HL-60/S4 treated with phorbol 12-myristate 13-acetate at 8.2 ng/mL for 4 days and 3 days (cell line): Measurements from ENCODE around the gene CFP.
"Not testable (repeated sequence)": the region's sequence is repeated elsewhere in the genome, so short reads cannot be mapped to it uniquely, and the experiment has no call there.

Source experiments
- in situ Hi-C: fragments of 300-500 bp; cut with MboI; formaldehyde crosslinking; loops from 2 replicates; pipeline ENCODE4 v1.15.0; 2022; ENCODE audit warnings: low sequenced_read_pairs

The CFP gene

GRCh38 chrX:47607091-47607490 lies 22.6 kb downstream of the CFP start:
- in situ Hi-C loops = no loop called here

DNA sequence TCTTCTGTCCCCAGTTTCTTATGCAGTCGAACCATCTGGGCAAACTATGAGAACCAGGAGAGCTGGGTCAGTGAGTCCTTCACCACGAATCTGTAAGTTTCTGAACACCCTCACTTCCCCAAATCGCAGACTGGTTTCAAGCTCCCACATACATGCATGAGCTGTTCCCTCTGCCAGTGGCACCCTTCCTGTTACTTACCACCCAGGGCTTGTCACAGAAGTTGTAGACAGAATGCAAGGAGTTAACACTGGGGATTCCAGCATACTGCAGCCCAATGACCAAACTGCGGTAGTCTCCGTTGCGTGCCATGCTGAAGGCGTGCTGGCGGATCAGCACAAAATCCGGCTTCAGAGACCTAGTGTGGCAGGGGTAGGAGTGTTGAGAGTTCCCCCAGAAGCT lies 24.7 kb downstream of the CFP start:
- in situ Hi-C loops = no loop called here

GRCh38 chrX:47603125-47603524 lies 26.6 kb downstream of the CFP start:
- in situ Hi-C loops = not testable (repeated sequence)

GRCh38 chrX:47597222-47597621 lies 32.5 kb downstream of the CFP start:
- in situ Hi-C loops = no loop called here

DNA sequence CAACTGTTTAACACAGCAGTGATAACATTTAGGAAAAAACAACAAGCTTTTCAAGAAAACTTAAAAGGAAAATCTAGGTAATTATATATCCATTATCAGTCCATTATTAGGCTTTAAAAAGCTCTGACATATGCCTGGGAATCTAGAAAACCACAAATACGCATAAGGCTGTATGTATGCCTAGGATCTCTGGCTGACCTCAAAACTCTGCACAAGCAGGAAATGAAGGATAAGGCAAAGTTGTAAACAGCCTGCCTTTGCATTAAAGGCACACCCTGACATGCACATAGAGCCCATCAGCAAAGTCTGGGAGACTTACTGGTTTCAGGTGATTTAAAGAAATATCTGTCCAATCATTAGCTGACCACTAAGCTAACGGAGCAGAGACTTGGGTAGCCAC lies 33.5 kb downstream of the CFP start:
- in situ Hi-C loops = no loop called here

- in situ Hi-C loops = no loop called here
Measured at GRCh38 chrX:47595716-47596251, 33.9 kb downstream of the CFP start.

DNA sequence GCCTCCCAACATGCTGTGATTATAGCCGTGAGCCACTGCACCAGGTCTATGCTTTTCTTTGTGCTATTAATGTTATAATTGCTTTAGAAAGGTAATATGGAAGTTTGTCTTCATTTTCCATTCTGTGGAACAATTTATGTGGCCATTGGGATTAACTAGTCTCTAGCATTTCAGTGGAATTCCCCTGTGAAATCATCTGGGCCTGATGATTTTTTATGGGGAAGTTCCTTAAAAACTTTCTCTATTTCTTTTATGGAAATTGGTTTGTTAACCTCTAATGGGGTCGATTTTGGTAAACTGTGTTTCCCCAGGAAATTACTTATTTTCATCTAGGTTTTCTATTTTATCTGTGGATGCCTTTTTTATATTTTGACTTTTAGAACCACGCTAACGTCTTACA lies 36.2 kb downstream of the CFP start:
- in situ Hi-C loops = no loop called here

DNA sequence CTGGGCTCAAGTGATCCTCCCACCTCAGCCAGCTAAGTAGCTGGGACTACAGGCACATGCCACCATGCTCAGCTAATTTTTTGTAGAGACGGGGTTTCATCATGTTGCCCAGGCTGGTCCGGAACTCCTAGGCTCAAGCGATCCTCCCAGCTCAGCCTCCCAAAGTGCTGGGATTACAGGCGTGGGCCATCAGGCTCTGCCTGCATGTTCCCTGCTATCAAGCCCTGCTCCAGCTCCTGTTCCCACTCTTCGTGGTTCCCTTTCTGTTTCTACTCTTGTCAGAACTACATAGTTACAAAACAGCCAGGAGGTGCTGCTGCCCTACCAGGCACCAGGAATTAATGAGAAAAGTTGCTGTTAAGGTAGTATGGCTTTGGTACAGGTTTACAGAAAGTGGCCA lies 38.7 kb downstream of the CFP start:
- in situ Hi-C loops = no loop called here

GRCh38 chrX:47587906-47588735 lies 41.6 kb downstream of the CFP start:
- in situ Hi-C loops = no loop called here

DNA sequence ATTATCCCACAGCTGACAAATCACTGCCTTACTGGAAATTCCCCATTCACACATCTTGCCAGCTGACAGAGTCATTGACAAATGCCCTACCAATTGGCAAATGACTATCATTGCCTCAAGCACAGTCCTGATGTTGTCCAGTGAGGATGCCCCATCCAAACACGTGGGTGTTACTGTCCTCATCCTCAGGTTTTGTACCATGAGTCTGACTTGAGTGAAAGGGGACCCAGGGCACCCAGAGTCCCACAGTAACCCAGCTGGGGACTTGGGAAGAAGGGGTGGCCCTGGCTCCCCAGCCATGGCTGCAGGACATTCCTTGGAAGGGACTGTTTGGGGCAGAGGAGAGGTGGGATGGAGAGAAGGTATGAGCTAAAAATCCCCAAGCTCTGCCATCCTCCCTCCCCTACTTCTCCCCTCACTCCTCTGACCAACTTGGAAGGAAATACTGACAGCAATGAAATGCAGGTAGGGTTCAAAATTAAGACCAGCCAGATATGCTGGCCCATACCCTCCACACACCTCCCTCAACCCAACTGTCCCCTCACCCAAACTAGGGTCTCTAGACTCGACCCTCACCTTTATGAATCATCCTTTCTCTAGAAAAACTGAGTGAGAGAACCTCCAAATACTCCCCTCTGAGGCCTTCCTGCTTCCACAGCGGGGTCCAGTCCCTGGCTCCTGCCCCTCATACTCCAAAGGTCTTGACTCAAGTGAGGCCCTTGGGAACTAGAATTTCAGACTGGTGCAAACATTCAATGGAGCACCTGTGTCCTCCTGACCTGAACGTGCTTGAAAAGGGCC lies 42.4 kb downstream of the CFP start:
- in situ Hi-C loops = no loop called here

DNA sequence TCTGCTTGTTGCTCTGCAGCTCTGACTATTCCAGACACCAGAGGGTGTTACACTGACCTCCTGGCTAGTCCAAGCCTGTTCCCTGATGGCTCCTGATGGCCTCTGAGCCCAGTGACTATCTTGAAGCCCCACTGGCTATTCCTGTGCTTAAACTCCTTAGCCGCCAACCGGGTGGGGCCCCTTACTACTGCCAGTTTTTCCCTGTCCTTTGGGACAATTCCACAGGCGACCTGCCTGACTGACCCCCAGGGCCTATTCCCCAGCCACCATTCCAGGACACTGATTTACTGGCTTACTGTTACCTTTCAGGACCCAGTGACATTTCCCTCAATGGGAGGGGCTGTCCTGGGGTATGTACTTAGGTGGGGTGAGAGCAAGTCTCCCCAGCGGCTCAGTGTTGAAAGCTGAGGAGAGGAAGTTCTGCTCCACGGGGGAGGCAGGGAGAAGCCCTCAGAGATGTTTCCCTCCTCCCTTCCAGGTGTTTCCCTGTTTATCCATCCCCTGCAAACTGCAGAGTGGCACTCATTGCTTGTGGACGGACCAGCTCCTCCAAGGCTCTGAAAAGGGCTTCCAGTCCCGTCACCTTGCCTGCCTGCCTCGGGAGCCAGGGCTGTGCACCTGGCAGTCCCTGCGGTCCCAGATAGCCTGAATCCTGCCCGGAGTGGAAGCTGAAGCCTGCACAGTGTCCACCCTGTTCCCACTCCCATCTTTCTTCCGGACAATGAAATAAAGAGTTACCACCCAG lies 43.5 kb downstream of the CFP start:
- in situ Hi-C loops = no loop called here

GRCh38 chrX:47585273-47585672 lies 44.5 kb downstream of the CFP start:
- in situ Hi-C loops = no loop called here

DNA sequence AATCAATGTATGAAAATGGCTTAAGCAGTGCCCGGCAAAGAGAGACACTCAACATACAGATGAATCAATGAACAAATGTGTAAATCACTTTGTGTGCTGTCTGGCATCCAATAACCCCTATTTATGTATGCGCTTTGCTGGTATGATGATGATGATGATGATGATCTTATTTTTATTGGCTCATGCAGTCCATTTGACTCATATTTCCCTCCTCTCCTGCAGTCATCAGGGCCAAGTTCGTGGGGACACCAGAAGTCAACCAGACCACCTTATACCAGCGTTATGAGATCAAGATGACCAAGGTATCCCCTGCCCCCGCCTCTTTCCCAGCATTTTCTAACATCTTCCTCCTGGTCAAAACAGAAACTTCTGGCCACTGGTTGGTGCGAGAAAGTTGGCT lies 45.0 kb downstream of the CFP start:
- in situ Hi-C loops = no loop called here

- in situ Hi-C loops = no loop called here
Measured at GRCh38 chrX:47583240-47583861, 46.4 kb downstream of the CFP start.

GRCh38 chrX:47581731-47582647 lies 47.7 kb downstream of the CFP start, which contains the start of gene TIMP1:
TIMP1 (plus strand) TSS chrX:47582436; CDS start chrX:47583416, 980 bp downstream.
- in situ Hi-C loops = no loop called here

DNA sequence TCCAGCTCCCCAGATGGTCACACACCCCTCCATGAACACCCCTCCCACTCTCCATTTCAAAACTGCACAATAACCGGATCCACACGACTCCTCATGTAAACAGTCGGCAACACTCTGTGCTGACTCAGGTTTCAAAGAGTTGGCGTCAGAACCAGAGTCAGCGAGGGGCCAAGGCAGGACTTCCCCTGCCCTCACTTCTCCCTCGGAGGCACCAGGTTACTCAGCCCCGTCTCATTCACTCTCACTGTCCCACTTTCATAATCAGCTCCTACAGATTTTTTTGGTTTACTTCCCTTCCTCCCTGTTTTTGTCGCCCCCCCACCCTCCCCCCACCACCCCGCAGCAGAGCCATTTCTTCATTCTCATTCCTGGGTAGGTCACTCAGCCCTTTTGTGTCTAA lies 50.2 kb downstream of the CFP start:
- in situ Hi-C loops = no loop called here

DNA sequence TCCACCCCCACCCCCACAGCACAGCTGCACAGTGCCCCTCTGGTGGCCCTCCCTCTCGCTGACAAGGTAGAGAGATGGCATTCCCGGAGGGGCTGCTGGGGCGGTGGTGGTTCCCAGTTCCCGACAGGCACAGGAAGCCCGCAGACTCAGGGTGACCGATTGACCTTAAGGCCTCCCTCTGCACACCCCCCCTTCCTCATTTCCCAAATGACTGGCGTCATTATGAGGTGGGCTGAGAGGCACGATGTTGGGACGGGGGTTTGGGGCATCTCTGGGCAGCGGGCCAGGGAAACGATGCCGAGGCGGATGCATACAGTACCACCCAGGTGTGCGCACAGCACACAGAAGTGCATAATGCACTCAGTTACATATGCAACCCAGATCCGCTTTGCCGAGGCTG lies 51.0 kb downstream of the CFP start:
- in situ Hi-C loops = no loop called here

DNA sequence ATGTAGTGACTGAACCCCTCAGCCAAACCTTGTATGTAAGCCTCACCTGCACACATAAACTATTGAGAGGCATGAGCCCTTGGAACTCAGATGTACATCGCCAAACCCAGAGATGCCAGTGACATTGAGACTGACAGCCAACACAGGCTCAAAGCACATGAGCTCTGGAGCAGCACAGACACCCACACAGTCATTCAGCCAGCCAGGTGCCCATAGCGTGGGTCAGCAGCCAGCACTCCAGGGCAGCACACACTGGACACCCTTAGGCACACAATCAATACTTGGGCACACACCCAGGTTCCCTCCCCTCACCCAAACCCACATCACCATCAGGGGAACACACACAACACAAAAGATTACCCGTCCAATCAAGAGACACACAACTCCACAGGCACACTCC lies 51.8 kb downstream of the CFP start:
- in situ Hi-C loops = no loop called here

- in situ Hi-C loops = no loop called here
Measured at GRCh38 chrX:47577424-47577823, 52.3 kb downstream of the CFP start.
